GM21367 (cell line): ENCODE results near the gene ENPP3.

Experiments used
- ATAC-seq: cut with Tn5 transposase; IDR thresholded peaks from one replicate; pipeline ENCODE4 v1.9.1; 2021; ENCODE audit not compliant: unreplicated experiment

ENPP3 gene

DNA sequence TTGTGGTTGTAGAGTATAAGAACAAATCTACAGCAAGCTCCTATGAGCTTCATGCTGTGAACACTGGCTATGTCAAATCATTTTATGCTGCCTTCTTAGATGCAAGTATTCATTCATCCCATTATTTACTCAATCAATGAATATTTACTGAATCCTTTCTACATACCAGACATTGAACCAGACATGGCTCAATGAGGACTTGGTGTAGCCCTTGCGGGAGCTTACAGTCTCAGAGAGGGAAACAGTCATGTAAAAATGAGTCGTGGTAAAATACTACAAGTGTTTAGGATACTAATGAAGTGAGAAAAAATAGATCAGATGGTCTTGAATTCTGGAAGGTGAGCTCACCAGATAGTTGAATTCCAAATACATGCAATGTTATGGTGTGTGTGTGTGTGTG lies 125.9 kb downstream of the ENPP3 start:
- ATAC-seq, result no peak

GRCh38 chr6:131763749-131764148 lies 126.6 kb downstream of the ENPP3 start:
- no peak for ATAC-seq

GRCh38 chr6:131764350-131764749 lies 127.2 kb downstream of the ENPP3 start:
- no peak for ATAC-seq

DNA sequence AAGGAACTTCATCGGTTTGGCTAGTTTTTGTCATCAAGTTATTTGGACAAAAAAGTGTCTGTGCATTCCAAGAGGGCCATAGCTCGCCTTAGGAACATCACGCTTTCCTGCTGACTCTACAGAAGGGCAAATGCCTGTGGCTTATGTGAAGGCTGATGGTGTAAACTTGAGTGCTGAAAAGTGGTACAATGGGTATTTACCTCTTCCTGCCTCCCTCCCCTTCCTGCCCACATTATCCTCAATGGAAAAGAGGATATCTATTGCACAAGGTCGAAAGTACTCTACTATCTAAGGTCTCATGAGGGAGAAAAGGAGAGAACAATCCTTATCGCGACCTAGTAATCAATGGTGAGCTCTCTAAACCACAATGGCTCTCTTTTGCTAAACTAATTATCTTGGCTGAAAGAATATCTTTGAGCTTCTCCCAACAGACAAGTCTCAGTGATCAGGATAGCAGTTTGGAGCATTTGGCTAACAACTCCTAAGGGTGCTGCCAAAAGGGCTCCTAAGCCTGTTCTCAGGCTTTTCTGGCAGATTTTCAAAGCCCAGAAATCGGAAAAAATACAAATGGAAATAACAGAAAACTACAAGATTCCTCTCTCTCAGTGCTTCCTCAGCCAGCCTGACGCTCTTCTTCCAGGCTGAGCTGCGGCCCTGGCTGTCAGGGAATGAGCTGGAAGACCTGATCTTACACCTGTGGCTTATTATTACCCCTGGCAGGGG lies 128.1 kb downstream of the ENPP3 start:
- ATAC-seq, result no peak

GRCh38 chr6:131765804-131766135 lies 128.7 kb downstream of the ENPP3 start:
- ATAC-seq, result no peak

- no peak for ATAC-seq
Observed at GRCh38 chr6:131766631-131767030, 129.5 kb downstream of the ENPP3 start.

DNA sequence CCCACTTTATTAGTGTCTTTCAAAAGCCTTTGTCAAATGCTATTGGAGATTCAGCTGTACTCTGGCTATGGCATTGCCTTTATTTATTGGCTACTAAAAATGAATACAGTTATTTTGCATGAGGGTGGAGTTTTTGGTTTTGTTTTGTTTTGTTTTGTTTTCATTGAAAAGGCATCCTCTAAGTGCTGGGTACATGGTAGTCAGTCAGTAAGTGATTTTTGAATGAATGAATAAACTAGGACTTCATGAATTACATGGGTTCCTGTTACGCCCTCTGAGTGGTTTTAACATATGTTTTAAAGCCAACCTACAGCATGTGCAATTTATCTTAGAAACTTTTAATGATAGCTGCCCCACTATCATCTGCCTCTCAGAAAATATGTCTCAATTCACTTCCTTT lies 131.9 kb downstream of the ENPP3 start:
- ATAC-seq, result no peak

DNA sequence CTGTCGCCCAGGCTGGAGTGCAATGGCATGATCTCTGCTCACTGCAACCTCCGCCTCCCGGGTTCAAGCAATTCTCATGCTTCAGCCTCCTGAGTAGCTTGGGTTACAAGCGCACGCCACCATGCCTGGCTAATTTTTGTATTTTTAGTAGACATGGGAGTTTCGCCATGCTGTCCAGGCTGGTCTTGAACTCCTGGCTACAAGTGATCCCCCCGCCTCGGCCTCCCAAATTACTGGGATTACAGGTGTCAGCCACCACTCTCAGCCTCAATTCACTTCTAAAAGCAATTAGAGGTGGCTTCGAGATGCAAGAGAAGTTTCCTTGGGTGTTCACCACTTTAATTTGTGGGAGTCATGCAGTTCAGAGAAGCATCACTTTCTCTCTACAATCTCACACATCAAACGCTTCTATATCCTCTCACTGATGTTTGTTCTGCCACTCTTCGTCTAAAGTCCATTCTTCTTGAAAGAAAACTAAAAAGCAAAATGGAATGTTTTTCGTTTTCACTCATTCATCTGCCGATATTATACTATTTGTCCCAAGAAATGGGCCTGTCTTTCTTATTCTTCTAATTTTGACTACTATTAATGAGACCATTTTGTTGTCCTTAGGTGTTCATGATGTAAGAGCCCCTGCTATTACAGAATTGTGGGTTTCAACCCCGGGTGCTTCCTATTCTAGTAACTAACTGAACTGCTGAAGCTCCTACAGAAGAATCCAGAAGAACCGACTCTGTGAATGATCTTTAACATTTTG lies 132.5 kb downstream of the ENPP3 start:
- no peak for ATAC-seq

DNA sequence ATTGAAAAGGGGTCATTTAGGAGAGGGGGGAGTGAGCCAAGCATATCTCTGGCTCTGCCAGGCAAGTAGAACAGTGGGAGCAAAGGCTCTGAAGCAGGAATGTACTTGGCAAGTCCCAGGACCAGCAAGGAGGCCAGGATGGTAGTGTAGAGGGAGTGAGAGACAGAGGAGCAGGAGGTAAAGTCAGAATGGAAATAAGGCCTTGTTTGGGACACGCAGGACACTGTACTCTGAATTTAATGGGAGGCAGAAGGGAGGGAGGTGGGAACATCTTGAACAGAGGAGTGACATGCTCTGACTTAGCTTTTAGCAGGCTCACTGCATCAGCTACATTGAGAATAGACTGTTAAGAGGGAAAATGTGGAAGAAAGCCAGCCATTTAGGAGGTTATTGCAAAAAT lies 133.7 kb downstream of the ENPP3 start:
- no peak for ATAC-seq

GRCh38 chr6:131773284-131773950 lies 136.3 kb downstream of the ENPP3 start:
- no peak for ATAC-seq

DNA sequence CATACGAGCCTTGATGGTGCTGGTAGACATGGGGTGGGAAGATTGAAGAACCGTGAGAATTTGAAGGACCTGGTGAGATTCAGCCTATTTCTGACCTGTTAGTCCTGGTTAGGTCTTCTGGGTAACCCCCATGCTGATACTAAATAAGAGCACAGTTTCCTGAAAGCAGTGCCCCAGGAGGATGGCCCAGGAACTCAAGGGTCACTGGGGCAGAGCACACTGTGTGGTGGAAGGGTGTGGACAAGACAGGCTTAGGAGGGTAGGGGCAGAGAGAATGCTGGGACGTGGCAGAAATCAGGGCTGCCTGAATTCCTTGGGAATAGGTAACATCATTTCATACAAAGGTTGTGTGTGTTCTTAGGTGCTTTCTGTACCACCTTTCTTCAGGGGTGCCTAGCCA lies 138.8 kb downstream of the ENPP3 start:
- ATAC-seq, result no peak

DNA sequence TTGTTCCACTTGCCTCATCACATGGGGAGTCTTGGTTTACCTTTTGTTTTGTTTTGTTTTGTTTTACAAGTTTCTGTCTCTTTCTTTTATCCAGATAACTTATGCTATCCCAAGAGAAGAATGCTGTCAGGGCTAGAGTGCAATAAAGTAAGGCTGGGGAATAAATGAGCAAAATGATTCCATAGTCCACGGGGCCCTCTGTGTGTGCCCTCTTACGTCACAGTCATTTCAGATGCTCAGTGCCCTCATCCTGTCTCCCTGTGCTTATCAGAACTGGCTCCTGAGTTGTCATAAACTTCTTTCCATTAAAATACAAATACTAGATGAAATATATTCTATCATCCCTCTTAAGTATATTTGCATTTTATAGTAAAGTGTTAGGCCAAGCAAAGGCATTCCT lies 139.9 kb downstream of the ENPP3 start:
- no peak for ATAC-seq

DNA sequence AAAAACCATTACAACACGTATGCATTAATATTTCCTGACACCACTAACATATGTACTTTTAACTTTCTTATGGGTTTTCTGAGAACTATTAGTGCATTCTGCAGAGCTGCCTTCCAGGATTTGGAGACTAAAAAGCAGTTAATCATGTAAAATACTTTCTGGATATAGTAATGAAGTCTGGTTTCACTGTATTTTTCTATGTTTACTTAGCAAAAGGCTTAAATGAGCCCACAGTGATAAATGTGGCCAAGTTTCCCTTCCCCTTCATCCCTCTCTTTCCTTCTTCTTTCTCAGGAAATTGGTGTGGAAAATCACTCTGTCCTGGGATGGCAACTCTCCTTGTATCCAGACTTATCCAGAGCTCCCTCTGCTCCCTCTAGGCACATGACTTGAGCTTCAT lies 141.1 kb downstream of the ENPP3 start:
- ATAC-seq, result no peak

GRCh38 chr6:131779304-131779703 lies 142.2 kb downstream of the ENPP3 start:
- no peak for ATAC-seq

DNA sequence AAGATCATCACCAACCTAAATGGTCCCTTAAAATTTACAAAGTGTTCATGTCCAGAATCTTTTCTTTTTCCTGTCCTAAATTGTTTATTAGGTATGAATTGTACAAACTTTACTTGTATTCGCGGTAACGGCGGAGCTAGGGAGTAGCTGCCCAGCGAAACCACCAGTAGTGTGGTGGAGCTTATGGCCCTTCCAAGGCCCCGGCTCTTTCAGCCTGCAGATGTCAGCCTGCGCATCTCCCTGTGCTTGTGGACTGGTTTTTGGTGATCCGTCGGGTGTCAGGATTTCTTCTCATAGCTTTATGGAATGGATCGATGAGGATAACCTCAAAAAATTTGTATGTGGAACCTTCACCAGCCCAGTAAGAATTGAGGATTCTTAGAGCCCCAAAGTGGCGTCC lies 143.5 kb downstream of the ENPP3 start:
- no peak for ATAC-seq

DNA sequence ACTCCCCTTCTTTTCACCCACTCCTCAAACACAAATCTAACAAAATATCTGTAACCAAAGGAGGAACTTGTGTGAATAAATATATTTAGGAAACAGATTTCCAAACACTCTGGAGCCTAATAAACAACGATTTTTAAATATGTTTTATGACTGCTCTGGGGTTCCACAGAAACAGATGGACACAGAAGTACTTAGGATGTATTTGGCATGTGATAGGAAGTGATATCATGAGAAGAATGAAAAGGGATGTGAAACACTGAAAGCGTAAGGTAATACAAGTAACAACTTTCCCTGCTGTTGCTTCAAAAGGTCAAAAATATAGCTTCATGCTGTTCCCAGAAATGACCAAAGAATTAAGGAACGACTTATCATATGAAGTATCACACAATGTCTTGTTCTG lies 144.6 kb downstream of the ENPP3 start:
- ATAC-seq, result no peak

GRCh38 chr6:131782764-131783163 lies 145.7 kb downstream of the ENPP3 start:
- no peak for ATAC-seq

GRCh38 chr6:131784561-131784960 lies 147.5 kb downstream of the ENPP3 start:
- ATAC-seq, result no peak

DNA sequence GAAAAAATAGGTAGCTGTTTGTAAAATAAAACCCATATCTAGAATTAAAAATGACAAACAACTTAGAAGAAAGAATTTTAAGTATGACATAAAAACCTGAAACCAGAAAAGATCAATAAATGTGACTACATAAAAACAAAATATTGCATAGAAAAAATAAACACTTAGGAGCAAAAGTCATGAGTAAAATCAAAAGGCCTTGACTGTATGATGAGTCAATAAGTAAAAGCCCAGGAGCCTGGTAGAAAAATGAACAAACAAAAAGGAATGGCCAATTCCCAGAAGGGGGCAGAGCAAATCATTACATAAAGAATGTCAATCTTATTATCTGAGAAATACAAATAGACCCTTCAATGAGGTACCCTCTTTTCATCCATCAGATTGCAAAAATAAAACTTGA lies 150.0 kb downstream of the ENPP3 start:
- ATAC-seq, result no peak

DNA sequence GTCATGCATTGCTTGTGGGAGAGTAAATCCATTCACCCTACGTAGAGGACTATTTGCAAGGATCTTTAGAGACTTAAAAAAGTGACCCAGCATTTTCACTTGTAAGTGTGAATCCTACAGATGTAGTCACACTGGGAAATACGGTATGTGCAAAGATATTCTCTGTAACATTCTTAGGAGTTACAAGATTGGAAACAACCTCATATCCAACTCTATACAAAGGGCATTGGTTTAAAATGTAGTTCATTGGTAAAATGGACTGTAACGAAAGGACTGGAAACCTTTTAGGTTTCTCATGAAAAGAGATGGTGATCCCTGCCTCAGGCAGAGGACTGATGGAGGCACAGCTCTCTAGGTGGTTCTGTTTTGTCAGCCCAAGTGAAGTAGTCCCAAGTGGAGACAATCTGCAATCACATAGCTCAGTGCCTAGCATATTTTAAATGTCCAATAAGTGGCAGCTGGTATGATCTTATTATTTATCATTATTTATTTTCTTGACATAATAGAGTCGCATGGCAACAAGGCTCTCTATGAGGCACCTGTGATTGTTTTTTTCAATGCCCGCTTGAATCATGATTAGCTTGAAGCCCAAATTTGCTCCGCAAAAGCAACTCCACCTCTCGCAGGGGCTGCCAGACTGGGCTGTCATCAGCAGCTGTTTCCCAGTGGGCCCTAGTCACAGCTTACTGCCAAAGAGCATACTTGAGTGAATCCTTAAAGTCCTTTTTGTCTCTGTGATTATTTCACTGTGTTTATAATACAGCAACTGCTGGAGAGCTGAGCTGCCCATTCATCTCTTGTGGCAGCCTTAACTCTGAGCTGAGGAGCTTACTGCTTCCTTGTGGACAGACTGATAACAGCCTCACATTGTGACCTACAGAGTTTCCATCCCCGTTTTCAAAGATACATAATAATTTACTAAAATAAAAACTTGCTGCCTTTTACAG lies 150.9 kb downstream of the ENPP3 start:
- no peak for ATAC-seq

DNA sequence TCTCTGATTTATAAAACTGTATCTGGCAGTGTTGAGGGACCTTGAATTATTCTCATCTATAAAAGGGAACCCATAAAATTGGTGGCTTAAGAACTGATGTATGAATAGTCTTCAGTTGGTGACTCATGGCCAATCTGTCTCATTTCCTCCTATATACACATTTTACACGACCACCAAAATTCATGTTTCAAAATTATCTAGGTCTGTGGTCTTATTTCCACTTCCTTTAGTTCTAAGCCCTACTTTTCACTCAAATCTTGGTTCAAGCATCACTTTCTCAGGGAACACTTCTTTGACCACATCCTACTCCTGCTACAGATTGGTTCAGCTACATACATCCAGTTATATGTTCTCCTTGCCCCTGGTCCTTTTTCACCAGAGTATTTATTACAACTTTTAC lies 152.1 kb downstream of the ENPP3 start:
- no peak for ATAC-seq
